ENCODE measurements around the gene CHMP6. TPM values are rescaled to one million over a fixed set of nuclear protein-coding genes. Genes with fewer than 3 reads are reported as not detected.

The CHMP6 gene
- polyA plus RNA-seq, 3 donors, result 20.3 to 44.8 (median 44.1) TPM

GRCh38 chr17:80996422-80997305, 5.0 kb downstream of the CHMP6 start:
- Mint-ChIP-seq H3K9me3 (peaks cover 0 to 3% (median 0%) of the 10 kb centered on the region in 7 donors), H3K4me1 (peaks cover 15% of the 10 kb centered on the region), H3K4me3 (no peak overlapping the region), H3K36me3 (peaks cover 53 to 65% of the 10 kb centered on the region in 2 donors), H3K27ac (no peak overlapping the region), H3K27me3 (ENCODE audit: low read depth in 3 of 3) (peaks cover 5 to 7% (median 6%) of the 10 kb centered on the region in 3 donors)
- peaks cover 14 to 18% of the 10 kb centered on the region in 2 donors for H3K4me1 ChIP-seq (ENCODE audit: control insufficient read depth in 1 of 2, insufficient read depth in 2 of 2, low read length in 2 of 2)
- peak in 1 of 3 donors; percentile 3 for DNase-seq
- H2AFZ ChIP-seq (ENCODE audit: insufficient read depth, low read depth, low read length, poor library complexity, severe bottlenecking), result no peak overlapping the region
- H3K9ac ChIP-seq (ENCODE audit: insufficient read depth, low read length, poor library complexity, severe bottlenecking), result no peak overlapping the region
- peaks cover 56 to 57% of the 10 kb centered on the region in 2 donors for H3K36me3 ChIP-seq (replicated peaks in 1 of 2; ENCODE audit: control insufficient read depth in 1 of 2, insufficient read depth in 2 of 2, low read length in 2 of 2)
- intact Hi-C loops (cut with micrococcal nuclease), result no loop called here
- no peak overlapping the region for H3K4me2 ChIP-seq (replicated peaks; ENCODE audit: extremely low read depth, low read length, poor library complexity, severe bottlenecking)
- 84% methylated on average over 17 of the region's 25 CpGs for WGBS (ENCODE audit: insufficient coverage)
- peaks cover 16% of the 10 kb centered on the region for H3K79me2 ChIP-seq (ENCODE audit: insufficient read depth, low read length)
- peaks cover 23% of the 10 kb centered on the region for H4K20me1 ChIP-seq (ENCODE audit: insufficient read depth, low read length)
- no peak overlapping the region for H3K4me3 ChIP-seq (replicated peaks in 1 of 3; ENCODE audit: low read depth in 2 of 3, low read length in 3 of 3)
- peaks cover 0 to 4% of the 10 kb centered on the region in 2 donors for H3K27me3 ChIP-seq (ENCODE audit: control insufficient read depth in 2 of 2, insufficient read depth in 2 of 2, low read length in 2 of 2)
- H3K9me3 ChIP-seq (replicated peaks in 1 of 2; ENCODE audit: control insufficient read depth in 1 of 2, insufficient read depth in 1 of 2, low read length in 2 of 2), result no peaks in the 10 kb centered on the region
- no peak for TF ChIP-seq CTCF (IDR thresholded peaks at IDR 0.05)
- no peak overlapping the region for H3K27ac ChIP-seq (ENCODE audit: low read depth in 1 of 2, low read length in 2 of 2)

- peaks cover 21% of the 10 kb centered on the region for H4K20me1 ChIP-seq (ENCODE audit: insufficient read depth, low read length)
- TF ChIP-seq CTCF (IDR thresholded peaks at IDR 0.05), result no peak
- peaks cover 21% of the 10 kb centered on the region for H3K4me1 Mint-ChIP-seq
Measured at GRCh38 chr17:80997424-80998117, 5.9 kb downstream of the CHMP6 start.

More at GRCh38 chr17:80997424-80998117, 5.9 kb downstream of the CHMP6 start:
- H3K79me2 ChIP-seq (ENCODE audit: insufficient read depth, low read length), result peaks cover 12% of the 10 kb centered on the region
- no peak overlapping the region for H3K9ac ChIP-seq (ENCODE audit: insufficient read depth, low read length, poor library complexity, severe bottlenecking)
- H3K27me3 Mint-ChIP-seq (ENCODE audit: low read depth in 3 of 3), result peaks cover 11 to 16% (median 13%) of the 10 kb centered on the region in 3 donors
- peaks cover 0 to 5% (median 0%) of the 10 kb centered on the region in 7 donors for H3K9me3 Mint-ChIP-seq
- H3K4me3 Mint-ChIP-seq, result no peak overlapping the region
- no peak overlapping the region for H2AFZ ChIP-seq (ENCODE audit: insufficient read depth, low read depth, low read length, poor library complexity, severe bottlenecking)
- intact Hi-C loops (cut with micrococcal nuclease), result no loop called here
- peaks cover 13 to 16% of the 10 kb centered on the region in 2 donors for H3K4me1 ChIP-seq (ENCODE audit: control insufficient read depth in 1 of 2, insufficient read depth in 2 of 2, low read length in 2 of 2)
- no peak overlapping the region for H3K27ac ChIP-seq (ENCODE audit: low read depth in 1 of 2, low read length in 2 of 2)
- H3K4me2 ChIP-seq (replicated peaks; ENCODE audit: extremely low read depth, low read length, poor library complexity, severe bottlenecking), result no peak overlapping the region
- WGBS (ENCODE audit: insufficient coverage), result 75% methylated on average over 31 of the region's 32 CpGs
- no peaks in the 10 kb centered on the region for H3K9me3 ChIP-seq (replicated peaks in 1 of 2; ENCODE audit: control insufficient read depth in 1 of 2, insufficient read depth in 1 of 2, low read length in 2 of 2)
- H3K36me3 ChIP-seq (replicated peaks in 1 of 2; ENCODE audit: control insufficient read depth in 1 of 2, insufficient read depth in 2 of 2, low read length in 2 of 2), result peaks cover 56 to 57% of the 10 kb centered on the region in 2 donors
- H3K27ac Mint-ChIP-seq, result no peak overlapping the region
- no peak overlapping the region for H3K4me3 ChIP-seq (replicated peaks in 1 of 3; ENCODE audit: low read depth in 2 of 3, low read length in 3 of 3)
- peaks cover 53 to 65% of the 10 kb centered on the region in 2 donors for H3K36me3 Mint-ChIP-seq
- peaks cover 2 to 13% of the 10 kb centered on the region in 2 donors for H3K27me3 ChIP-seq (ENCODE audit: control insufficient read depth in 2 of 2, insufficient read depth in 2 of 2, low read length in 2 of 2)
- DNase-seq, result no peak

Data from CD14-positive monocyte (primary cell).